Measurements from ENCODE around the gene COPS4.

COPS4 gene

DNA sequence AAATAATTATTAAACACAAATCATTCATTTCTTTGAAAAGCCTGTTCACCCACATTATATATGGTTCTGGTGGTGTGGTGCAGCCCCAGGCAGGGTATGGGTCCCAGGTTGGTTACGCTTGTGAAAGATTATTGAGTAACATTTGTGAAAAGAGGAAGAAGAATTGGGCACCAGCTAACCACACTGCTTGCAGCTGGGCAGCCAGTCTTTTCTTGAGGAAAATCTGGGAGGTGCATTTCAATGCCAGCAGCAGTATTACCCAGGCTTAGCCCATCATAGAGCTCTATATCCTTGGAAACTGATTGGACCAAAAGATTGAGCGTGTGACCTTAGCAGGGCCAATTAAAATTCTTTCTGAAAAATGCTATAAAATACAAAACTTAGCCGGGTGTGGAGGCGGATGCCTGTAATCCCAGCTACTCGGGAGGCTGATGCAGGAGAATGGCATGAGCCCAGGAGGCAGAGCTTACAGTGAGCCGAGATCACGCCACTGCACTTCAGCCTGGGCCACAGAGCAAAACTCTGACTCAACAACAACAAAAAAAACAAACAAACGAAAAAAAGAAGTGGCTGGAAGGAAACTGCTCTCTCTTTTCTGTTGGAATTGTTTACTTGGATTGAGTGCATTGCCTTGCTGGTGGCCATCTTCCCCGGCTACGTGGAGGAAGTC, 89.3 kb downstream of the COPS4 start:
- no peak for DNase-seq (ENCODE audit: low read depth)
